NCI-H526 treated with DMSO at 0.1 percent for 48 hours (cell line): ENCODE data around the gene RBKS.

ENCODE experiments used
- DNase-seq: peaks from one replicate; lab custom pipeline; 2025; lab: John Stamatoyannopoulos, UW

RBKS gene

DNA sequence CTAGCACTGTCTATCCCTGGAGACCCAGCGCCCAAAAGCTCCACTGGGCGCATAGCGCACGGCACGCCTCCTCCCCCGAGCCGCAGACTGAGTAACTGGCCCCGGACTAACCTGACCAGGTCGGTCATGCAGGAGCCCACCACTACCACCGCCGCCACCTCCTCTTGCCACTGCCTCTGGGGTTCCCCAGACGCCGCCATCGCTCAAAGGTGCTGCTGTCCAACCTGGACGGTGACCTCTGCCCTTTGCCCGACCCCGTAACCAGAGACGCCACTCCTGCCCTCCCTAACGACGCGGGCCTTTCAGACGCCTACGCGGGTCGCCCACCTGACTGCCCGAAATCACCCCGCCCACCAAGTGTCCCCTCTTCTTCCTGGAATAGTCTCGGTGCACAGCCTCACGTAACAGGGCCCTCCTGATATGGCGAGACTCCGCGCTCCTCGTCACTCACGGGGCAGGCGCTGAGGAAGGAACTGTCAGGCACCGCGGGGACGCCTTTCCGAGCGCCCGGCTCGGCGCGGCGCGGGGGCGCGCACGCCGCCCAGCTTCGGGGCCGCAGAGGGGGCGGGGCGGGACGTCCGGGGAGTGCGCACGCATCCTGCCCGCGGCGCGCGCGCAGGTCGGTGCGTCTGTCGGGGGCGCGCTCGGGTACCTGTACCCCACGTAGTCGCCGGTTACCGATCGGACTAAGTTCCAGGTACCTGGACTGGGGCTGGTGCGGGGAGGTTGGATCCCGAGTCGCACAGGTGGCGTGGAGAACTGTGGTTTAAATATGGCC, at the start of gene RBKS, which contains the start of gene BABAM2:
RBKS (minus strand) TSS at position 242 of the 778 bp plus-strand sequence; CDS start at position 200, 42 bp downstream.
BABAM2 (plus strand) TSS at position 584 of the 778 bp plus-strand sequence. CDS start 3,828 bp downstream, outside the sequence.
- peak; percentile 68 for DNase-seq

DNA sequence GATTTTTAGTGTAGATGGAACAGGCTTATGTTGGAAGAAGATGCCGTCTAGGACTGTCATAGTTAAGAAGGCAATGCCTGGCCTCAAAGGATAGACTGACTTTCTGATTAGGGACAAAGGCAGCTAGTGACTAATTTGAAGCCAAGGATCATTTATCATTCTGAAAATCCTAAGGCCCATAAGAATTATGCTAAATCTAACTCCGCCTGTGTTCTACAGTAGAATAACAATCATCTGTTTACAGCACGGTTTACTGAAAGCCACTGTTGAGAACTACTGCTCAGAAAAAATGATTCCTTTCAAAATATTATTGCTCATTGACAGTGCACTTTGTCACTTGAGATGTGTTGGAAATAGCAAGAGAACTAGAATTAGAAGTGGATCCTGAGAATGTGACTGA, 44.8 kb upstream of the RBKS start:
- DNase-seq, result no peak

DNA sequence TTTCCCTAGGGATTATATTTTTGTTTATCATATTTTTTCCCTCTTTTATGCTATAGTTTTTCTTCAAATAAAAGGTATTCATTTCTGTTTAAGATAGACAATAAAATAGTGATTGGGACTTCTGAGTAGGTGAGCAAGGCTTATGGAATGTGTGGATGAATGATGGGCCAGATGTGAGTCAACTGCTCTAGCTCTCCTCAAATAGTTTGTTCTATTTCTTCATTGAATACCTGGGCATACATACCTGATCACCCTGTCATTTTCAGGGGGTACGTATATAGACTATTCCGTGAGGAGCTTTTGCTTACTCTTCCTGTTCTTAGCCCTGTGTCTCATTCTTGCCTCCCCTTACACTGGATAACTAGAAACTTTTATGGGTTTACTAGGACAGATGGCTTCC, 42.2 kb upstream of the RBKS start:
- DNase-seq, result no peak

DNA sequence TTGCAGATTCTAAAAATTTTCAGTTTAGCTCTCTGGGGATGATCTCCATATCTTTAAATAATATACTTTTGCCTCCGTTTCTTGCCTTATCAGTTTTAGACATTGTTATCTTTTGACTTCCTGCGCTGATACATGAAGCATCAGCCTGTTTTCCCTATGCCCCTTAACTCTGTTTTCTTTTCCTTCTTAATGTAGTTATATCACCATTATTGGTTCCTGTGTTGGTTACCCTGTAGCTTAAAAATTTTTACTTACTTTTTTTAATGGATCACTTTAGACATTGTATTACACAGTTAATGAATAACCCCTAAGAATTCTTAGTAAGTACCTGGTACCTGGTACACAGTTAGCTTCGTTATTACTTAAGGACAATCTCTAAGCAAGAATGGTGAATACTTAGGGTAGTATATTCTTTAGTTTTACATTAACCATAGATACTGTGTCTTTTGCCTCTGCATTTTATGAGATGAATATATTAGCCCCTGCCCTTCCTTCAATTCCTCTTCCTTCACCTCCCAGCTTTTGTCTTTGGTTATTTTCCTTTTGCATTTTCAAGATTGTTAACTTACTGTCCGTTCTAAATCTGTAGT, 41.3 kb upstream of the RBKS start:
- no peak for DNase-seq

DNA sequence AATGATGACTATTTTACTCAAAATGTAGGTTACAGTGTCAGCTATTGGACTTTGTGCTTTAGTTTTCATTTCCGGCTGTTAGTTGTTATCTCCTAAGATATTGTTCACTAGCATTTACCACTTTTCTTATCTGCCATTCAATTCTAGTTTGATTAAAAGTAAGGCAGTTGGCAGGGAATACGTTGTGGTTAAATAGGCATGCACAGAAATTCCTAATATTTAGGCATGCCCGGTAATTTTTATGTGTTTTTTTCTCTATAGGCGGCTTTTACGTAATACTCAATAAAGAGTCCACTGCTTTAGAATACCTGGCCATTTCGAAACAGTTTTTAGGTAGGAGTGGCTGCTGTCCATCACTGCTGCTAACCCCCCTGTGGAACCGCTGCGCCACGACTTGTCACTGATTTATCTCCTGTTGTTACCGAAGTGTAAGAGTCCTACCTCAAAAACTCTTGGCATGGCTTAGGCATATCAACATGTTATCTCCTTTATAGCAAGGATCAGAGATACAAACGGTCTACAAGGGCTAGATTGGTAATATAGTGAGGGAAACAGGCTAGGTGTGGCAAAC, 39.8 kb upstream of the RBKS start:
- no peak for DNase-seq

DNA sequence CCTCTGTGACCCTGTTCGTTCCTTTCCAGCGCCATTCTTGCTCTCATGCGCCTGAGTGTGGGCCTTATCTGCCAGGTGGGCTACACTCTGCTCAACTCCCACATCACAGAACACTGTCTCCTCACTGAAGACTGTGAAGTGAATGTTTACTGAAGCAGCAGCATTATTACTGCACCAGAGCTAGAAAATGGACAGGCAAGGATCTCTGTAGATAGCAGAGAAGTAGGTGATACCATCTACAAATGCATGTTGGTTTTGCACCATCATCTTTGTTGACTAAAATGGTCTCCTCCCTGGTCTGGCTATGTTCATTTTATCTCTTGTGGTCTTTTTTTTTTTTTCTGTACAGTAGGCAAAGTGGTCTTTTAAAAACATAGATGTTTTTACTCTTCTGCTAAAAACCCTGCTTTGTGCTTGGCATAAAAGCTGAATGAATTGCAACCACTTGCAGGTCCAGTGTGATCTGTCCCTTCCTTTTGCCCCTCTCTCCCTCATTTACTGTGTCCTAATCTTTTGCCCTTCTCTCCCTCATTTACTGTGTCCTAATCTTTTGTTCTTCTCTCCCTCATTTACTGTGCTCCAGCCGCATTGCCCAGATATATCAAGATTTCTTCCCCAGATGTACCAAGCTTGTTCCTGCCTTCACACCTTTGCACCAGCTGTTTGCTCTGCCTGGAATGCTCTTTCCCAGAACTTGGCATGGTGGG, 35.7 kb upstream of the RBKS start:
- no peak for DNase-seq

DNA sequence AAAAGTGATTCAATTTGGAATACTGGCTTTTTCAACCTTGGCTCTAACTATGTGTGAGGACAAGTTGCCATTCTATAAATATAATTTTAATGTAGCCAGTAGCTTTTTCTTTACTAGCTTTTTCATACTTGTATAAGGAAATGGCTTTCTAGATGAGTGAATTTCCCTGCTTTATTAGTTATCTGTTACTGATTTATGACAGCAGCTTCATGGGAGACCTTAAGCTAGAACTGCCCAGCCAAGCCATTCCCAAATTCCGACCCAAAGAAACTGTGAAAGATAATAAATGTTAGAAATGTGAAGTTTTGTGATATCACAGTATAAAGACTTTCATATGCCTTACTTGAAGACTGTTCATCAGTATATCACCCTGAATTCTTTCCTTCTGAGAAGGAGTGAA, 32.7 kb upstream of the RBKS start:
- DNase-seq, result no peak

DNA sequence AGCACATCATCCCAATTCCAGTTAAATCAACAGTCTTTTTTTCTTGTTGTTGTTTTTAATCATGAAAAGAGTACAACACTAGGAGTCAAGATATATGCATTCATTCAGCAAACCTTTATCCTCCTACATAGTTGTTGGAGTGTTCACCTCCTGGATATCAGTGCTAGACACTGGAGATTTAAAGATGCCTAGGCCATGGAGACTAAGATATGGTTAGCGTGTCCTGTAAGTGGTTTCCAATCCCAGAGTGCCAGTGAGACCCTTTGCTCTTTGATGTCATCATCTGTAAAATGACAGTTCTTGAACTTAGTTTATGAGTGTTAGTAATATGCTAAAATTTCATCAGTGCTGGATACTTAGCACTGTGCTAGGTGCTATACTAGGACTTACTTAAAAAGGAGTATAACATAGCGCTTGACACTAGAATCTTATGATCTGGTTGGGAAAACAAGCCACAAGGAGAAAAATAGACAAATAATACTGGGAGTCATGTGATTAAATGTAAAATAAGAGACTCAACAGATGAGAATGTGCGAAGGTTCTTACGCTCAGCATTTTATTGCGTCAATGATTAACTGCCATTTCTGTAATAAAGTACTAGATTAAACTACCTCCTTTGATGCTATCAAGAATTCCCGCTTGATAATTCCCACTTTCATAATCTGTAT, 31.8 kb upstream of the RBKS start:
- DNase-seq, result no peak

DNA sequence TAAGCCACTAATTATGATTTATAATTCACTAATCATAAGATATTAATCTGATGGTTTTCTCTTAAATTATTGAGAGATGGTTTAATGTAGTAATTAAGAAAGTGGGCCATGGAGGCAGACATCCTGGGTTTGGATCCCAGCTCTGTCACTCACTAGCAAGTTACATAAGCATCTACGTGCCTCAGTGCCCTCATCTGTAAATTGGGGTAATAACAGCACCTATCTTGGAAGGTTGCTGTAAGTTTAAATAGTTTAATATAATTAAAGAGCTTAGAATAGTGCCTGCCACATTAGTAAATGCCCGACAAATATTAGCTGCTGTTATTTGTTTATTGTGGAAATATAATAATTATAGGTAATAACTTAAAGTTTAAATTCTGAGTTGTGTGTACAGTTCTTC, 31.2 kb upstream of the RBKS start:
- no peak for DNase-seq

DNA sequence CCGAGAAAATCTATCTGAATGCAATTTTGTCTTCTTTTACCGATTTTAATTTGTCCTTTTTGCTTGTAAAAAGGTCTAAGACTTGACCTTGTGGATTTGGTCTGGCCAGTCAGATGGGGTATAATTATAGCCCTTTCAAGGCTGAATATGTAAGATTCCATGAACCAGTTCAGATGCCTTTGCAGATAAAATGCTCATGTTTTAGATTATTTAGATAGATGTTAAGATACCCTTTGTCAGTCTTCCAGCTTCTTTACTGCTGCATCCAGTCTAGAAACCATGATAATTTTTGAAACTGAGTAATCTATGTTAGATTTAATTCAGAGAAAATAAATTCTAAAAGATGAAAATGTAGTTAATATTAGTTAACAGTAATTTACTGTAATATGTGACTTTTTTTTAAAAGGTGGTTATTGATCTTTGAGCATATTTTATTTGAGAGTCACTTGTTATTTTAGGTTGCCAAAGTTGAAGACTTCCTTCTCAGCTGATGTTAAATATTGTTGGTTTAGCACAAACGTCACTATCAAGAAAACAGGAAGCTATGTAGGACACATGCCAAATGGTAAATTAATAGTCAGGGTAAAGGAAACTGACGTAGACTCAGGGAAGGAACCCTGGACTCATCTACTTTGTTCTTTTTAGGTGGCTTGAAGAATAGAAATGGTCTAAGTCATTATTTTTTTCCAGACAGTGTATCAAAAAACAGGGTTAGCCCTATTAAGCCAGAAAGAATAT, 30.1 kb upstream of the RBKS start:
- DNase-seq, result no peak

DNA sequence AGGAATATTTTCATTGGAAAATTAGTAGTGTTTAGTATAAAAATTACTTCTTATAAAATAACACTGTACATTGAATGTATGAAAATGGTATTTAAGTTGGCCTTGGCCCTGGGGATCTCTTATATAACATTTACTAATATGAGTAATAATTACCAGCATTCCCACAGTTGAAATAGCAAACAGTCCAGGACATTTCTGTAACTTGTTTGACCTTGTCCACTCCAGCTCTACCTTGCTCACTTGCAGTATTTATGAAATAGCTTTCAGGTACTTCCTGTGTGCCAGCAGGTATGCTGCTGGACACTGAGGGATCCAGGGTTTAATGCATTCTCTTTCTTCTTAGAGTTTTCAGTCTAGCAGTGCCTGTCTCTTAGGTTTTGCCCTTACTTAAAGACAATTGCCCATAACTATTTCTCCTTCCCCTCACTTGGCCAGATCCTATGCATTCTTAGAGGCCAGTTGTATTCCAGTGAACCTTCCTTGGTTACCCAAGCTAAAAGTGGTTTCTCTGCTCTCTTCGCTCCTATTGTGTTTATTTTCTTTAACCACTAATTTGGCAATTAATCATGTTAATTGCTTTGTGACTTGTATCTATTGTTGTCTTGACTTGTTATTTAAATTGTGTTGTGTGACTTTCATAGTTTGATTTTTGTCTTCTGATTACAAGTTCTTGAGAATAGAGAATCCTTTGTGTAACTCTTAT, 26.3 kb upstream of the RBKS start:
- DNase-seq, result no peak

DNA sequence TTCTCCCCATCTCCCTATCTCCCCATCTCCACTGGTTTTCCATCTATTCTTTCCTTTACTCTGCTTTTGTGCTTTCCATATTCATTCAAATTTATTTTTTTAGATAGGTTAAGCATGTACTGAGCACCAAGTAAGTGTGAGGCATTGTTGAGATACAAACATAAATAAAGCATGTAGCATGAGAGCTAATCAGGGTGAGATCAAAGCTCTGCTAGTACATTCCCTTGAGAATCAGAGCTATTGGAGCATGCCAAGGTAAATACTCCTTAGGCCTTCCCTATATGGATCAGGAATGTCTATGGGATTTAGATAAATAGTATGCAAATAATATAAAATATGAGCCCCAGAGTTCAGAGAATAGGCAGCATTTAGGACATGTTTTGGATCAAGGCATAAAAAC, 25.7 kb upstream of the RBKS start:
- DNase-seq, result peak; percentile 94

DNA sequence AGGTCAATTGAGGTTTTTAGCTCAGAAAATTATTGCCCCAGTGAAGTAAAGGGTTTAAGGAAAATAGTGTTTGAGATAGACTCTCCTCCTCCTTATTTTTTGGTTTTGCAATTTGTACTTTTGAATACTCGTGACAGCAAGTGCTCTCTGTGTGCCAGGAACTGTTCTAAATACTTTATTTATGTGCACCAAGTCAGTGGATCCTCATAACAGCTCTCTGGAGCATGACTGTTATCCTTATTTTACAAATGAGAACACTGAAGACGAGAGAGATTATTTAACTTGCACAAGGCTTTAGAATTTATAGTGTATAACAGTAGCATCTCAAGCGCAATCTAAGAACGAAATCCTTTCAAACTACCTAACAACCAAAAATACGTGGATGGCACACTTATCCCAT, 25.0 kb upstream of the RBKS start:
- no peak for DNase-seq

DNA sequence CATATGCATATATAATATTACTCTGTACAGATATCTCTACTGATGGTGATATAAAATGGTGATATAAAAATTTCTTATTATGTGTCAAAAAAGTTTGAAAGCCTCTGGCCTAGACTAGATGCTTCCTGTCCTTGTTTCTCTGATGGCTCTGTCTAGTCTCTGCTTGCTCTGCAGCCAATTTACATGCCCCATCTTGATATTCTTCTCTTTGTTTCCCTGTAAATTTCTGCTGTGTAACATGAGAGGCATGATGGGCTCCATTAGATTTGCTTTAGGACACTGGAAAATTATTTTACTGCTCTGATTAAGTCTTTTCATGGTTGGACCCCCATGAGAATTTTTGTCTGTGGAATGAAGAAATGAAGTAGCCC, 24.6 kb upstream of the RBKS start:
- peak; percentile 8 for DNase-seq

DNA sequence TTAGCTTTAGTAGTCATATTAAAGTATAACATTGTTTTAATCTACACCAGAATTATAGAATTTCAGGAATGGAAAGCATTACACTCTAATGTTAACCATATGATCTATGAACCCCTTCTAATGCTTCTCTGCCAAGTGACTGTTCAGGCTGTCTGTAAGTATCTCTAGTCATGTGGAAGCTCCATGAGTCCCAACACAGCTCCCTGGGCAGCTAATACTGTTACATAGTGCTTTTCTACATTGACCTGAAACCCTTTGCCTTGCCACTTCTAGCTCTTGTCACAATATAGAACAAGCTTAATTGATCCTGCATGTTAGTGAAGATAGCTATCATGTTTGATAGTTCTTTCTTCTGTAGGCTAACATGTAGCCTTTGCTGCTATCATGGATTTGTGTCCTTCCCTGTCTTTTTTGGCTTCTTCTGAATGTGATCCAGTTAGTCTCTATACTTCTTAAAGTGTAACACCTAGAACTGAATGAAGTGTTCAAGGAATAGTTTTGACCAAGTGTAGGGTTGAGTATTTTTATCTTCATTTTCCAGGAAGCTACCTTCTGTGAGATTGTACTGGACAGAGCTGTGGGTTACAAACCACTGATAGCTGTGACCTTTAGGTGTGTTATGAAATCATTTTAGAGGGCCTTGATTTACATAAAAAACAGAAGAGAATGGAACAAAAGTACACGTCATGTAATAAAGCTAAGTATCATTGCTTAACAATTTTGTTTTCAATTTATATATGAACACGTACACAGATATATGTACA, 24.0 kb upstream of the RBKS start:
- DNase-seq, result no peak

DNA sequence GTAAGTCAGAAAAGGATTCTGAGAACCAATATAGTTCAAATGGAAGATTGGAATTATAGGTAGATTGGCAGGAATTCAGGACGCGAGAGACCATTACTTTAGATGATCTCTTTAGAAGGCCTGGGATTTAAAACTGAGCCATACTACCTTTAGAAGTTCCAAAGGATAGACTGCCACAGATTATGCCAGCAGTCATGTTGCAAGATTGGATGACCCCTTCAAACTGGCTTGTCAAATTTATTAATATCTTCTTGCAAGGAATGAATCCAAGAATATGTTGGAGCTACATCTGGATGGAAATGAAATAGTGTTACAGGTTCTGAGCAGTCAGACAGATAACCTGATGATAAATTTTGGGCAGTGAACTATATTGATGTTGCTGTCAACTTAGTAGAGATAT, 22.3 kb upstream of the RBKS start:
- no peak for DNase-seq

DNA sequence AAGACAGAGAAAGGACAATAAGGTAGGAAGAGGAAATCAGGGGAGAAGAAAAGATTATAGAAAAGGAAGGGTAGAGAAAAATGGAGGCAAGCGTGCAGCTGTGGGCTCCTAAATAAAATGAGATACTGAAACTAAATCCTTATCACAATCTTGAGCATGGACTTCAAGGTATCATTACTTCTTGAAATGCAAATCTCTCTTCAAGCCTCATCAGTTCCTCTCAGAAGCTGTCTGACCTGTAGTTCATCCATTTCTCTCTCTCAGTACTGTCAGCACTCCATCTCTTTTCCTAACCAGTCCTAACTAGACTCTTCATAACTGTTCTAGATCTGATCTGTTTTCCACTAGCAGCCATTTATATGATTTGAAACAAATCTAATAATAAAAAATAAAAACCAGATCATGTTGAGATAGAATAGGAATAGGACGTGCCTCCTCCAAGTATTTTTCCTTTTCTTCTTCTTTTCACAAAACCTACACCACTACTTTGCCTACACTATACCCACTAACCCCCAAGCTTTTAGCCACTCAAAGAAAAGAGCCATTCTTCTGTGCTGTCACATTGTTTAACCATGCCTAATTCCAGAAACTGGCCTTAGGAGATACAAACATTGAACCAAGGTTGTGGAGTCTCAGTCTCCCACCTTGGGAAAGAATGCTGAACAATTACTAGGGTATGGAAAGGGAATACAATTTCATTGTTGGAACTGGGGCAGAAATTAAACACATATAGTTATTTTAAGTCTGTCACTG, 21.4 kb upstream of the RBKS start:
- no peak for DNase-seq

DNA sequence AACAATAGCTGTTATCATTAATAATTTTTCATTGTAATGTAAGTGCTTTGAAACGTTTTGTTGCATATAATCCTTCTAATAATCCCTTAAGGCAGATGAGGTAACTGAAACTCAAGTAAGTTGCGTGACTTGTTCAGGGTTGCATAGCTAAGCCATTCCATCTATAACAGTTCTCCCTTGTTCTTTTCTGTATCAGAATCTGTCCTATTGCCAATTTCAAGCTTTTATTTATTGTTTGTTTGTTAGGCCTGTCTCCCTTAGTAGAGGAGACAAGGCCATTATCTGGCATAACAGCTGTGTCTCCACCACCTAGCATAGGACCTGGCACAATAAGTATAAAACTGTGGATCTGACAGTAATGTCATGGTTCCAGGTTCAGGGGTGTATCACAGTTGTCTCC, 19.7 kb upstream of the RBKS start:
- no peak for DNase-seq

DNA sequence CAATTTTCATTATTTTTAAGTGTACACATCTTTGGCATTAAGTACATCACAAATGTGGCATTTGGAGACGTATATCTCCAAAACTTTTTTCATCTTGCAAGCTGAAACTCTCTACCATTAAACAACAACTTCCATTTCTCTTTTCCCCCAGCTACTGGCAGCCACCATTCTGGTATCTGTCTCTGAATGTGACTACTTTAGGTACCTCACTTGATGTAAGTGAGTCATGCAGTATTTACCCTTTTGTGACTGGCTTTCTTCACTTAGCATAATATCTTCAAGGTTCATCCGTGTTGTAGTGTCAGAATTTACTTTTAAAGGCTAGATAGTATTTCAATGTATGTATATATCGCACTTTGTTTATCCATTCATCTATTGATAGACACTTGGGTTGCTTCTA, 17.4 kb upstream of the RBKS start:
- no peak for DNase-seq
